AG09309 (cell line): ENCODE data around the gene EPYC.

Source experiments
- DNase-seq: peaks from one replicate; pipeline ENCODE4 v3.0.0-alpha.2; 2010; ENCODE audit warnings: low read depth
- H3K4me3 ChIP-seq: 2 replicates; pipeline ENCODE4 v1.5.1; 2011; ENCODE audit warnings: mild to moderate bottlenecking, low read depth, low read length, moderate library complexity; ENCODE audit not compliant: control insufficient read depth
- CTCF ChIP-seq: IDR thresholded peaks from 2 replicates; pipeline ENCODE4 v1.5.1; 2011; ENCODE audit warnings: mild to moderate bottlenecking, low read depth, low read length, inconsistent platforms; ENCODE audit not compliant: insufficient read depth, control insufficient read depth; ENCODE audit errors: missing control alignments

EPYC gene

GRCh38 chr12:91037276-91037675 is 32.5 kb upstream of the EPYC start:
- H3K4me3 ChIP-seq = no peak overlapping the region
- DNase-seq = peak; percentile 62
- TF ChIP-seq CTCF = no peak

DNA sequence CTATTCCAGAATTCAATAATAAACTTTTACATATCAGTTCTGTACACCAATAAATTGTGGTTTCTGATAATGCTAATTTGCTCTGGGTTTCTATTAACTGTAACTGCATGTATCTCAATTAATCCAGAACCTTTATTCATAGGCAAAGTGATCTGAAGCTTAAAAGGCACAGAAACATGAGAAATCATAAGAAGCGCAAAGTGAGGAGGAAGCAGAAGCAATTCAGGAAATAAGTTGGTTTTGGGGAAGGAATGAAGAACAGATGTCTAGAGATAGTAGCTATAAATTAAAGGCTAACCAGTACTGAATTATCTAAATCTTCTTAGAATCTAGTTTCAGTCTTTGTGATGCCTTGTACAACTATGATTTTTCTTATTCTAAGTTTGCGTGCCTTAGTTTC is 28.5 kb upstream of the EPYC start:
- H3K4me3 ChIP-seq = no peak overlapping the region
- DNase-seq = no peak
- no peak for TF ChIP-seq CTCF

DNA sequence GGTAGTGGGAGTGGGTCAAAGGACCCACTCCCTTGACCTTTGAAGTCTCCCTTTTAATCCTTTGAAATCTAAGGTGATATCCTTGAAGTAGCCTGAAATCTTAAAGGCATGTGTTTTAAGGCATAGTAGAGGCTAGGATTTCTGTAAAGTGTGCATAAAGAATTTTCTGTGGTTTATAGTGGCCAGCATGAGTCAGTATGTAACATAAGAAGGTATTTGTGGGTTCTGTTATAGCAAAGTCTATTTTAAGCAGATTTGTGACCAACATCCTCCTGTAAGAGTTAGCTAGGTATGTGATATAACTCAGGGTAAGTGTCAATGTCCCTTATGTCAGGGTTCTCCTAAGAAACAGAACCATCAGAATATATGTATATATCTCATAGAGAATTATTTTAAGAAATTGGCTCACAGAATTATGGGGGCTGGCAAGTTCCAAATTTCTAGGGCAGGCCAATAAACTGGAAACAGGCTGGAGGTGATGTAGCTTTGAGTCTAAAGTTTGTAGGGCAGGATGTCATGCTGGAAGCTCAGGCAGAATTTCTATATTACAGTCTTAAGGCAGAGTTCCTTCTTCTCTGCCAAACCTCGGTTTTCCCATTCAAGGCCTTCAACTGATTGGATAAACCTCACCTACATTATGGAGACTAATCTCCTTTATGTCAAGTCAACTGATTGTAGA is 18.7 kb upstream of the EPYC start:
- peak; percentile 46 for DNase-seq

GRCh38 chr12:91021076-91021475 is 16.3 kb upstream of the EPYC start:
- DNase-seq = no peak
- H3K4me3 ChIP-seq = no peak overlapping the region
- TF ChIP-seq CTCF = no peak

More for the DNA sequence above, 18.7 kb upstream of the EPYC start:
- H3K4me3 ChIP-seq = no peak overlapping the region
- no peak for TF ChIP-seq CTCF

GRCh38 chr12:91019455-91019854 is 14.7 kb upstream of the EPYC start:
- TF ChIP-seq CTCF = no peak
- DNase-seq = no peak
- H3K4me3 ChIP-seq = no peak overlapping the region

GRCh38 chr12:91017511-91018263 is 12.9 kb upstream of the EPYC start:
- H3K4me3 ChIP-seq = no peak overlapping the region
- no peak for TF ChIP-seq CTCF
- DNase-seq = no peak
